ENCODE data around the gene COMMD3.

DNA sequence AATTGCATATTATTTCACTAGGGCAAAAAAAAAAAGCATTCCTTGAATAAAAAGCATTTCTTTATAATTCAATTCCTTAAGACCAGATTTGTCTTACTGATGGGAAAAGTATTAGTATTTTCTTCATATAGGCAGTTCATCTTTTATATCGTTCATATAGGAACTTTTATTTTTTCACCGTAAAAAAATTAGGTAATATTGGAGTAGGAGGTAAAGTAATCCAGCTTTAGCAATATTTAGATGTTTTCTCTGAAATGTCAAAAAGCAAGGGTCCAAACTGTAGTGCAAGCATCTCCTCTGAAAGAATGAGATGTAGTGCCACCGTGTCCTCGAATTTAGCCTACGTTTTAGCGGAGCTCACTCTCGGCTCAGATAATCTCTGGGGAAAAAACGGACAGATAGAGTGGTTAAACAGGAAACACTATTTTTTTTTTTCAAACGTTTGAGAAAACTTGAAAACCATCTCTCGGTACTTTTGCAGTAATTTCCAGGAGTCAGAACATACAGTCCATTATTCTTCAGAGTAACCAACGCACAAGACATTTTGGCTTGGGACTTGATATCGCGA, 23.7 kb downstream of the COMMD3 start:
- TF ChIP-seq POLR2A (IDR thresholded peaks at IDR 0.05) = no peak
- TF ChIP-seq, protein P1, sequence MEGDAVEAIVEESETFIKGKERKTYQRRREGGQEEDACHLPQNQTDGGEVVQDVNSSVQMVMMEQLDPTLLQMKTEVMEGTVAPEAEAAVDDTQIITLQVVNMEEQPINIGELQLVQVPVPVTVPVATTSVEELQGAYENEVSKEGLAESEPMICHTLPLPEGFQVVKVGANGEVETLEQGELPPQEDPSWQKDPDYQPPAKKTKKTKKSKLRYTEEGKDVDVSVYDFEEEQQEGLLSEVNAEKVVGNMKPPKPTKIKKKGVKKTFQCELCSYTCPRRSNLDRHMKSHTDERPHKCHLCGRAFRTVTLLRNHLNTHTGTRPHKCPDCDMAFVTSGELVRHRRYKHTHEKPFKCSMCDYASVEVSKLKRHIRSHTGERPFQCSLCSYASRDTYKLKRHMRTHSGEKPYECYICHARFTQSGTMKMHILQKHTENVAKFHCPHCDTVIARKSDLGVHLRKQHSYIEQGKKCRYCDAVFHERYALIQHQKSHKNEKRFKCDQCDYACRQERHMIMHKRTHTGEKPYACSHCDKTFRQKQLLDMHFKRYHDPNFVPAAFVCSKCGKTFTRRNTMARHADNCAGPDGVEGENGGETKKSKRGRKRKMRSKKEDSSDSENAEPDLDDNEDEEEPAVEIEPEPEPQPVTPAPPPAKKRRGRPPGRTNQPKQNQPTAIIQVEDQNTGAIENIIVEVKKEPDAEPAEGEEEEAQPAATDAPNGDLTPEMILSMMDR (IDR thresholded peaks at IDR 0.05) = no peak

Measured in adrenal gland (tissue), 5 donors.